GM23338 (cell line): ENCODE results near the gene NCAPH2.

Source experiments
- CREB1 ChIP-seq: fragments of 250-450 bp; sonication (Bioruptor Pico); IDR thresholded peaks from 2 replicates; pipeline ENCODE4 v1.5.0; 2020; ENCODE audit warnings: low read depth, mild to moderate bottlenecking, moderate library complexity
- CTCF ChIP-seq, 2 experiments: fragments of 200-600 bp in 1 of 2; sonication (generic) in 1 of 2; conservative IDR thresholded peaks; 2 replicates each; pipeline versions ENCODE4 v1.5.1 to v1.6.1; 2016 to 2017; ENCODE audit warnings: antibody characterized with exemption in 2 of 2, low read depth in 2 of 2, mild to moderate bottlenecking in 2 of 2, moderate library complexity in 1 of 2
- EZH2 ChIP-seq: fragments of 200-600 bp; sonication (generic); IDR thresholded peaks from one replicate; pipeline ENCODE4 v1.8.0; 2017; ENCODE audit warnings: antibody characterized with exemption, mild to moderate bottlenecking, low read depth; ENCODE audit not compliant: unreplicated experiment
- EZH2phosphoT487 ChIP-seq: fragments of 200-600 bp; sonication (generic); IDR thresholded peaks from one replicate; pipeline ENCODE4 v1.8.1; 2018; ENCODE audit warnings: antibody characterized with exemption; ENCODE audit not compliant: unreplicated experiment
- JUNB ChIP-seq: IDR thresholded peaks from one replicate; pipeline ENCODE4 v1.6.1; 2016; ENCODE audit warnings: antibody characterized with exemption; ENCODE audit not compliant: unreplicated experiment
- NANOG ChIP-seq: IDR thresholded peaks from 2 replicates; pipeline ENCODE4 v1.6.1; 2016; ENCODE audit warnings: antibody characterized with exemption, borderline replicate concordance
- POLR2AphosphoS5 ChIP-seq: IDR thresholded peaks from 2 replicates; pipeline ENCODE4 v1.6.1; 2016; ENCODE audit warnings: antibody characterized with exemption, low read depth
- STAT1 ChIP-seq: IDR thresholded peaks from one replicate; pipeline ENCODE4 v1.6.1; 2016; ENCODE audit warnings: antibody characterized with exemption; ENCODE audit not compliant: unreplicated experiment
- ZNF114 ChIP-seq: fragments of 250-450 bp; sonication (Bioruptor Pico); IDR thresholded peaks from 2 replicates; pipeline ENCODE4 v1.5.0; 2020; ENCODE audit warnings: mild to moderate bottlenecking, moderate library complexity
- ZNF331 ChIP-seq: fragments of 250-450 bp; sonication (Bioruptor Pico); IDR thresholded peaks from 2 replicates; pipeline ENCODE4 v1.5.0; 2020; ENCODE audit warnings: low read depth, mild to moderate bottlenecking, moderate library complexity
- TF ChIP-seq, protein P1 (sequence below): IDR thresholded peaks from 2 replicates; pipeline ENCODE4 v1.6.1; 2016; ENCODE audit warnings: antibody characterized with exemption
- TF ChIP-seq, protein P2 (sequence below): IDR thresholded peaks from one replicate; pipeline ENCODE4 v1.6.1; 2018; ENCODE audit warnings: antibody characterized with exemption; ENCODE audit not compliant: unreplicated experiment

DNA sequence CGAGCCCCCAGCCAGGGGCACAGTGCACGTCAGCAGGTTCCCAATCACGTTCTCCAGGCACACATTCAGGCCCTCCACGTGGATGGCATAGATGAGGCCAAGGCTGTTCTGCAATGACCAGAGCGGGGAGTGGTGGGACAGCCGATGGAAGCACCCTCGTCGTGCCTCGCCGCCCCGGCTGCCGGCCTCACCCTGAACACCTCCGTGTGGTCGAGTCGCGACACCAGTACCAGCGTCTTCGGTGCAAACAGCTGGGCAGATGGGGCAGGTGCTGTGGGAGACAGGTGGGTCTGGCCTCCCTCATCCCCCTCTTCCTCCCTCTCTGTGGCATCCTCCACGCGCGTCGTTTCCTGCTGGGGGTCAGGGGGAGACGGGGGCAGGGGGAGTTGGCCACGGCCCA lies 40.7 kb upstream of the NCAPH2 start:
- TF ChIP-seq, protein P1, sequence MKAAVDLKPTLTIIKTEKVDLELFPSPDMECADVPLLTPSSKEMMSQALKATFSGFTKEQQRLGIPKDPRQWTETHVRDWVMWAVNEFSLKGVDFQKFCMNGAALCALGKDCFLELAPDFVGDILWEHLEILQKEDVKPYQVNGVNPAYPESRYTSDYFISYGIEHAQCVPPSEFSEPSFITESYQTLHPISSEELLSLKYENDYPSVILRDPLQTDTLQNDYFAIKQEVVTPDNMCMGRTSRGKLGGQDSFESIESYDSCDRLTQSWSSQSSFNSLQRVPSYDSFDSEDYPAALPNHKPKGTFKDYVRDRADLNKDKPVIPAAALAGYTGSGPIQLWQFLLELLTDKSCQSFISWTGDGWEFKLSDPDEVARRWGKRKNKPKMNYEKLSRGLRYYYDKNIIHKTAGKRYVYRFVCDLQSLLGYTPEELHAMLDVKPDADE = no peak
- TF ChIP-seq CTCF (conservative IDR thresholded peaks at IDR 0.05; ENCODE audit: low read depth in 2 of 2) (no peak), POLR2AphosphoS5 (no peak), EZH2 (no peak), CREB1 (CRISPR knock-in tag) (no peak), JUNB (no peak), EZH2phosphoT487 (no peak), ZNF331 (CRISPR knock-in tag) (no peak), NANOG (no peak), ZNF114 (CRISPR knock-in tag) (no peak), STAT1 (no peak)
- TF ChIP-seq, protein P2, sequence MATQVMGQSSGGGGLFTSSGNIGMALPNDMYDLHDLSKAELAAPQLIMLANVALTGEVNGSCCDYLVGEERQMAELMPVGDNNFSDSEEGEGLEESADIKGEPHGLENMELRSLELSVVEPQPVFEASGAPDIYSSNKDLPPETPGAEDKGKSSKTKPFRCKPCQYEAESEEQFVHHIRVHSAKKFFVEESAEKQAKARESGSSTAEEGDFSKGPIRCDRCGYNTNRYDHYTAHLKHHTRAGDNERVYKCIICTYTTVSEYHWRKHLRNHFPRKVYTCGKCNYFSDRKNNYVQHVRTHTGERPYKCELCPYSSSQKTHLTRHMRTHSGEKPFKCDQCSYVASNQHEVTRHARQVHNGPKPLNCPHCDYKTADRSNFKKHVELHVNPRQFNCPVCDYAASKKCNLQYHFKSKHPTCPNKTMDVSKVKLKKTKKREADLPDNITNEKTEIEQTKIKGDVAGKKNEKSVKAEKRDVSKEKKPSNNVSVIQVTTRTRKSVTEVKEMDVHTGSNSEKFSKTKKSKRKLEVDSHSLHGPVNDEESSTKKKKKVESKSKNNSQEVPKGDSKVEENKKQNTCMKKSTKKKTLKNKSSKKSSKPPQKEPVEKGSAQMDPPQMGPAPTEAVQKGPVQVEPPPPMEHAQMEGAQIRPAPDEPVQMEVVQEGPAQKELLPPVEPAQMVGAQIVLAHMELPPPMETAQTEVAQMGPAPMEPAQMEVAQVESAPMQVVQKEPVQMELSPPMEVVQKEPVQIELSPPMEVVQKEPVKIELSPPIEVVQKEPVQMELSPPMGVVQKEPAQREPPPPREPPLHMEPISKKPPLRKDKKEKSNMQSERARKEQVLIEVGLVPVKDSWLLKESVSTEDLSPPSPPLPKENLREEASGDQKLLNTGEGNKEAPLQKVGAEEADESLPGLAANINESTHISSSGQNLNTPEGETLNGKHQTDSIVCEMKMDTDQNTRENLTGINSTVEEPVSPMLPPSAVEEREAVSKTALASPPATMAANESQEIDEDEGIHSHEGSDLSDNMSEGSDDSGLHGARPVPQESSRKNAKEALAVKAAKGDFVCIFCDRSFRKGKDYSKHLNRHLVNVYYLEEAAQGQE = no peak
